ENCODE data around the gene ZDHHC6.
"Not testable (repeated sequence)": the region's sequence is repeated elsewhere in the genome, so short reads cannot be mapped to it uniquely, and the experiment has no call there.

ZDHHC6 gene

DNA sequence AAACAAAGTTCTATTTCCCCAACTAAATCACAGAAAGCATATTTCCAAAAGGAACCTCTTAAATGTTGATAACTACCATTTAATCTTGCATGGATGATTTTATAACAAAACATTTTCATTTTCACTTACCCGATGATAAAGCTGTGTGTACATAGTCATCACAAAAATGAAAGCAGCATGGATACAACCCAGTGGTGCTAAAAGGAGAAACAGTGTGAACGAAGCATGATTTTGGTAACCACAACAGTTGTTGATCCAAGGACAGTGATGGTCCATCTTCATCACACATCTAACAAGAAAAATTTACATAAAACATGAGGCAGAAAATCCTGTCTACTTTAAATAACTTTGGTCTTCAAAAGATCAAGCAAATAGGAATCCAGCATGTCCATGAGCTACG, 4.7 kb downstream of the ZDHHC6 start:
- no peak for DNase-seq

DNA sequence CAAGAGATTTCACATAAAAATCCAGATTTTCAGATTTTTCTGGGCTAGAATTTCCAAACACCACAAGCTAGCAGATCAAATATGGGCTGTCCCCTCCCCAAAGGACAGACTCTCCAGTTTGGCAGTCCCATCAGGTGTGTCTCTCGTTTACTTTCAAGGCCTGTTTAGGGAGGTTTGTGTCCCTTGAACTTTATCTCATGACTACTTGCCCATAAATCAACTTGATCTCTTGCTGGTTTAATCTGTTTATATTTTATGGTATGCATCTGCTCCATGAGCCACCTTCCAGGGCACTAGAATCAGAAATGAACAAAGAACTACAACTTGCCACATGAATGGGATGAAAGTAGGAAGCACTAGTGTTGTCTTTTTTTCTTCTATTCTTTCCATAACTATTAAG, 5.2 kb downstream of the ZDHHC6 start:
- DNase-seq = no peak

DNA sequence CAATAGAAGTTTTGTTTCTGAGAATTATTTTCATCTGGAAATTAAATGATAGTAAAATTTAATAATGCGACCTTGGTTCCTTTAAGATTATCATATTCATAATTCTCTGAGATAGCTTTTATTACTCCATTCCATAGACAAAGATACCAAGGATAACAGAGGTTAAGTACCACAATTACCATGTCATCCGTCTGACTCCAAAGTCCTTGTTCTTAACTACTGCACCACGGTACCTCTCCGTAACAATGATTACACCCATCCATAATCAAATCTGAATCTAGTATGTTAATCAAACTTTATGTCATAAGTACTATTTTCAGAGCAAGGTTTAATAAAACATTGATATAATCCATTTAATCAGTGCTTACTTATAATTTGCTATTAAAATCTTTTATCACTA, 8.4 kb downstream of the ZDHHC6 start:
- DNase-seq = no peak

DNA sequence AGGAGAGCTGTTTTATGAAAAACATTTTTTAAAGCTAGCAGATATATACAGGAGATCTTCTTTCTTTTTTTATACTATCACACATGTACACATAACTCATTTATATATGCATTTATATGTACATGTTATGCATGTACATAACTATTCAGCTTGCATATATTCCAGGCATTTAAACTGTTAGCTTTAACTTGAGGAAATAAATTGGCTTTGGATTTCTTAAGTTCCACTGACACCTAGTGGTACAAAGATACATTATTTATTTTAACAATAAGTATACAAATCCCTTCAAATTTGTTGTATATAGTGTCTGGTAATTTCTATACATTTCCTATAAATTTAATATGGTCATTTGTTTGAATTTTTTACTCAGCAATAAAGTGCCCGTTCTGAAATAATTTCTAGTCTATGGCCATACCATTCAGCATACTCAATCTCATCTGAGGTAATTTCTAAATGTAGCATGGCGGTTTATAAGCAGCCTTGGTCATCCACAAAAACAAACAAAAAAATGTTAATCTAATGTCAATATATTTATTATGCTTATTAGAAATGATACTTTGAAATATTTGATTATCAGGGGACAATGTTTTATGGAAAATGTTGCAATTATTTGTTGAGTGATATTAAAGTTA, 11.6 kb downstream of the ZDHHC6 start:
- no peak for DNase-seq

DNA sequence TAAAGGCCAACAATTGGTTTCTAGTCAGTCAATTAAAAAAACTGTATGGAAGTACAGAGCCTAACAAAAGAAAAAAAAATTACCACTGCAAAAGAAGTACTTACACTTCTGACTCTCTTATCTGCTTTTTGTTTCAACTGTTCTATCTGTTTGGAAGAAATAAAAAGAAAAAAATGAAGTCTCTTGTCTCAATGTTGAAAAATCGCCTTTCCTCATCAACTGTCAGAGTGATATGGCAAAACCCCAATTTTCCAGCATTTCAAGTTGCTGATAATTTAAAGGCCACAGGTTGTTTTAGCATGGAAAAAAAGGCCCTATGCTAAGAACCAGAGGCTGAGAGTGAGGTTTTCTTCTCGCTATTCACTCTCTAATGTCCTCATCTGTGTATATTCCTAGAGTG, 13.6 kb downstream of the ZDHHC6 start:
- DNase-seq = no peak

DNA sequence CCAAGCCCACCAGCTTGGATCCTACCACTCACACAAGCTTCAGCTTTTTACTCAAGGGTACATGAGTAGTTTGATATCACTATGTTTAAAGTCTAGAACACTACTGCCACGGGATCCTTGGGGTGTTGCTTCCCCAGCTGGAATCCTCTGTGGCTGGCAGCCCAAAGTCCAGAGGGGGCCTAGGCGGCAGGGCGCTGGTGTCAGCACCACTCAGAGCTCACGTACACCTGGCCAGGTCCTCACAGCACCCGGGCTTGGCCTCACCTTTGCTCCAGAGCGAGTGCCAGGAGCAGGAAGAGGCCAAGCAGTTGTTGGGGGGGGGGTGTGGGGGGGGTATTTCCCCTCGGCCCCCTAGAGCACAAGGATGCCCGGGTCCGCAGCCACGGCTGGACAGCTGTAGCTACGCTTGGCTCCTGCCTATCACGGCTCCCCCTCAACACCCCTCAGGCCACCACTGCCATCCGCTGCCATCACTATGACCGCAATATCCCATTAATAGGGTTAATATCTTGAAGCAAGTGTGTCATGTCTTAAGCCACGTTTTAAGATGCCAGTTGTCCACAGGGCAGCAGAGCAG, 17.0 kb downstream of the ZDHHC6 start:
- DNase-seq = no peak

DNA sequence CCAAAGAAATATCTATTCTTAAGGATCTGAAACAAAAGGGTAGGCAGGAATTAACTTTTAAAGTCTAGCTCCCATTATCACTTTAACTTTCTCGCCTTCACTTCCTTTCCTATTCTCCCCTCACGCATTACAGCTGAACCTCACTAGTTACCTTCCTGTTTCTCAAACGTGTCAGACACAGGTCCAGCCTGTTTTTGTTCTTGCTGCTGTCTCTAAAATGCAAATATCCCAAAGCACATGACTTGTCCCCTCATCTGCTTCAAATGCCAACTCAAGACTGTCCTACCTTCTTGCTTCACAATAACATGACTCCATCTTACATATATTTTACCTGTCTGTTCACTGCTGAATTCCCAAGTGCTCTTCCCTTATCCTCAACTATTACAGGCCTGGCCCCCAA, 17.6 kb downstream of the ZDHHC6 start:
- no peak for DNase-seq

DNA sequence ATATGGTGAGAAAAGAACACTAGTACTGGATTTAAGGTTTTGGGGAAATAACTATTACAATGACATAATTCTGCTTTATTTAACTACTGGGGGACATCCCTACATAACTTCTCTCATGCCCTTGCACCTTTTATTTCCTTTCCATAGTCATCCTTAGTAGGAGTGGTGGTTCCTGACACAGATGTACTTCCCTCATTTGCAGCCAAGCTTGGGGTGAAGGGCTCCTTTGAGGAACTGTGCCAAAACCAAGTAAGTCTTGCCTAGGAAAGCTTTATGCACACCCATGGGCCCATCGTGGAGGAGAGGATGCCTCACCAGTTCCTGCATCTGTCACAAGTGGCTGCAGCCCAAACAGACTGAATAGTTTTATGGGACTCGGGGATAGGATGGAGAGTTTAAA, 20.6 kb downstream of the ZDHHC6 start:
- no peak for DNase-seq

DNA sequence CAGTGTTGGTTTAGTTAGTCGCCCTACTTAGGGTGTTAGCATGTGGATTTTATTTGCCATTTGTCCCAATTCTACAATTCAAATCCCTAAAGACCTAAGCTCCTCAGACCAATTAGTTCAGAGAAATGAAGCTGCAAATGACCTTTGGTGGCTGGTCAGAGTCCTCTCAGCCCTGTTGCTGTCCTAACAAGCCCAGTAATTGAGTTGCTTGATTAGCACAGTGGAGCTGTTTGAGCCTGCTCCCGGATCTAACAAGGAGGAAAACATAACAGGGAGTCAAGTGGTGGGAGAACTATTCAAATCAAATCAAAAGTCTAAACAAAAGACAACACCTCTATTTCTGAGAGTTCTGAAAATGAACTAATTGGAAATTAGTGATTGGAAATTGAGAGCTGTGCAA, 22.1 kb downstream of the ZDHHC6 start:
- DNase-seq = no peak

DNA sequence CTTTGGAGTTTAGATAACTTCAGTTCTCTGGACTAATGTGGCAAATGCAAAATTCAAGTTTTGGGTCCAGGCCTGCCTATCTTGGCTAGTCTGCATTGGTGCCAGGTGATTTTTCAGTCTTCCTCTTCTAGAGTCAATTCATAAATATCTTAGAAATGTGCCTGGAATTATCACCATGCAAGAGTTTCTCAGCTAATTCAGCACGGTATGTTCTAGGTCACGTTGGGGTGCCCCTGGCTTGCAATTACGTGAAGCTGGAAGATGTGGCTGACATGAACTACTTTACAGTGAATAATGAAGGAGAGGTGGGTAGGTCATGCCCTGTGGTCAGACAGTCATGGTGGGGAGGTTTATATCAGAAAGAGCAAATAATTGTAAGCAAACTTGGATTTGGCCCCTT, 25.0 kb downstream of the ZDHHC6 start:
- no peak for DNase-seq

DNA sequence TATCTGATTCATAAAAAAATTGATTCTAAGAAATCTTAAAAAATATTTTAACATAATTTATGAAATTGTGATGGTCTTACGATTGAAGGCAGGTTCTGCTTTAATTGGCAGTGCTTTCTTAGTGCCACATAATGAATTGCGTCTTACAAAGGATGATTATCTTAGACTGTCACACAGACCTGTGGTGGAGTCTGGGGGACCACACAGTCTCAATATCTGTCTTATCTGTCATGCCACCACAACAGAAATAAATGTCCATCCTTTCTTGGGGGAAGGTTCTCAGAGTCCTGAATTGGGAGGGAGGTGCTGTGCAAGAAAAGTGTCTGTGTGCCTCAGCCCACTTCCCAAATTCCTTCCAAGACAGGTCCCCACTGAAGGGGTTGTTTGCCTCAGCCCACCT, 34.0 kb downstream of the ZDHHC6 start:
- no peak for DNase-seq

DNA sequence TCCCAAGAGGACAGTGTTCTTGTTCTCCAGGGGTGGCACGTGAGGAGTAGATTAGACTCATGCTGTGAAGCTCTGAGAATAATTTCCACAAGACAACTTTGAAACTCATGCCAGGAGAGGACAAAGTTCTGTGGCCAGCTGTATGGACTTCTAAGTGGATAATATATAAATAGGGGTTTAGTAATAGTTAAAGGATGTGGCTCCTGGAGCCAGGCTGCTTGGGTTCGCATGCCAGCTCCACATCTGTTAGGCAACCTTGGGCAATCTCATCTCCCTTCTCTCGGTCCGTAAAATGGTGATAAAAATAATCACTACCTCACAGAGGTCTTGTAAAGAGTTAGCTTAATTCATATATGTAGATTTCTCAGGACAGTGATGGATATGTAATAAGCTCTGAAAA, 37.0 kb downstream of the ZDHHC6 start:
- DNase-seq = no peak

DNA sequence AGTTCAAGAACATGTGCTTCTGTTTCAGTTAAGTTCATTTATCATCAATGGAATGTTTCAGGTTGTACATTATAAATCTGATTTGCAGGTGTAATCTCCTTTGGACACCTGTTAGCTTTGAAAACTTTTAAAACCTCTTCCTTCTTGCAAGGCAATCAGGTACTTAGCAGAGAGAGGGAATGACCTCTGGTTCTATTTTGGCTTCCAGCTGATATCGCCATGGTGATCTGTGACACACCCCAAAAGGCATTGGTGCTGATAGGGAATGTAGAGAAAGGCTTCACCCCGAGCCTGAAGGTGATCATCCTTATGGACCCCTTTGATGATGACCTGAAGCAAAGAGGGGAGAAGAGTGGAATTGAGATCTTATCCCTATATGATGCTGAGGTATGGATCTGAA, 37.4 kb downstream of the ZDHHC6 start:
- DNase-seq = no peak

DNA sequence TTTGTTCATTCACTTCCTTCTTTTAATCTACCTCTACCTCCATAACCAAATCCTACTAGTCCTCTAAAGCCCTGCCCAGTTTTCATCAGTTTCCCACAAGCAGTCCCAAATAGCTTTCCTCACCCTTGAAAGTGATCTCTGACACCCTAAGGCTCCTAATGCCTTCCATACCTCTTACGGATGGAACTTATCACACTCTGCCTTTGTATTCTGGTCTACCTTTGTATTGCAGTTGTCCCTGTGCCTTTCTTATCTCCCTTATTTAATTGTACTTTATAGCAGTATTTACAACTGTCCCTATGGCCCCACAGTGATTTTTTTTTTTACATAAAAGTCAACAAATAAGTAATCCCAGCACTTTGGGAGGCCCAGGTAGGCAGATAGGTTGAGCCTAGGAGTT, 39.0 kb downstream of the ZDHHC6 start:
- DNase-seq = no peak

DNA sequence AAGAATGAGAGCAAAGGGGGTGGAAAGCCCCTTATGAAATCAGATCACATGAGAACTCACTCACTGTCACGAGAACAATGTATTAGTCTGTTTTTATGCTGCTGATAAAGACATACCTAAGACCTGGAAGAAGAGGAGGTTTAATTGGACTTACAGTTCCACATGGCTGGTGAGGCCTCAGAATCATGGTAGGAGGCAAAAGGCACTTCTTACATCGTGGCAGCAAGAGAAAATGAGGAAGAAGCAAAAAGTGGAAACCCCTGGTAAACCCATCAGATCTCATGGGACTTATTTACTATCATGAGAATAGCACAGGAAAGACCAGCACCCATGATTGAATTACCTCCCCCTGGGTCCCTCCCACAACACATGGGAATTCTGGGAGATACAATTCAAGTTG, 39.9 kb downstream of the ZDHHC6 start:
- not testable (repeated sequence) for DNase-seq

DNA sequence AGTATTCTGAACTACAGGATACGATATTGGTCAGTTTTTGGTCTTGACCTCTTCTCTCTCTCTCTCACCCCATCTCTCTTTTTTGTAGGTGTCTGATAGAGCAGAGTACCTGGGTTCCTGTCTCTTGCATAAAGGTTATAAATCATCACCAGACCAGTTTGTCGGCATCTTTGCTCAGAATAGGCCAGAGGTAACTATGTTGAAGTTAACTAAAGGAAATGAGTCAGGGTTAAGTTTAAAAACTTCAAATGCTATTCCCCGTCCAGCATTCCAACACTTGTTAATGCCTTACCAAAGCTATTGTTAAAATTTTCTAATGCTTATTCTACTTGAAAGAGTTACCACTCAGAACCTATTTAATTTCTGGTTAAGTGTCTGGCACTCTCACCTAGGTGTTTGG, 42.1 kb downstream of the ZDHHC6 start:
- DNase-seq = no peak

DNA sequence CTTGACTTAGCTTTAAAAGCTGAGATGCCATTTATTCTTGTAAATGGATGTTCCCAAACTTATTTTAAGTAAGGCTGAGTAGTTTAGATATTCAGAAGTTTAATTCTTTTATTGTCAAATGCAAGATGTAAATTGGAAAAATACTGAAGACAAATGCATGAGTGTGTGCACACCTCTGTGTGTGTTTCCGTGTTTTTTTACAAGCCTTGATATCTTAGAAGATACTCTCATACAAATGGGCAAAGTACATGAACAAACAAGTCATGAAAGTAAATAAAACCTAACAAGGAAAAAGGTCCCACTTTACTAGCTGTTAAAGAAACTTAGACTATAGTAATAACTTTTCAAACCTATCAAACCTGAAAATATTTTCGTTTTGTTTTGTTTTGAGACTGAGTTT, 43.8 kb downstream of the ZDHHC6 start:
- no peak for DNase-seq

DNA sequence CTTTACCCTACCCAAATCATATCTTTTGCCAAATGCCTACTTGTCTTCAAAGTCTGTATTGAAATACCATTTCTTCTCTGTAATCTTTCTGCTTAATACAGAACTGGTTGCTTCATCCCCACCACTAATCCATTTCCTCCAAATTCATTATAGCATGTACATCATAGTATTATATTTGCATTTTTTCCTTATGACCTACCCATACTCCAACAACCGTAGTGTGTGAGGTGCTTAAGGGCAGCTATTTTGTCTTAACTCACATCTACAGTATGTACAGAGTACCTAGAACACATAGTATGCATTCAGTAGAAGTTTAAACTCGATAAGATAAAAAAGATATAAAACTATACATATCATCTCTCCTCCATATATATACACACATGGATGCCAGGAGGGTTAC, 49.1 kb downstream of the ZDHHC6 start:
- no peak for DNase-seq

DNA sequence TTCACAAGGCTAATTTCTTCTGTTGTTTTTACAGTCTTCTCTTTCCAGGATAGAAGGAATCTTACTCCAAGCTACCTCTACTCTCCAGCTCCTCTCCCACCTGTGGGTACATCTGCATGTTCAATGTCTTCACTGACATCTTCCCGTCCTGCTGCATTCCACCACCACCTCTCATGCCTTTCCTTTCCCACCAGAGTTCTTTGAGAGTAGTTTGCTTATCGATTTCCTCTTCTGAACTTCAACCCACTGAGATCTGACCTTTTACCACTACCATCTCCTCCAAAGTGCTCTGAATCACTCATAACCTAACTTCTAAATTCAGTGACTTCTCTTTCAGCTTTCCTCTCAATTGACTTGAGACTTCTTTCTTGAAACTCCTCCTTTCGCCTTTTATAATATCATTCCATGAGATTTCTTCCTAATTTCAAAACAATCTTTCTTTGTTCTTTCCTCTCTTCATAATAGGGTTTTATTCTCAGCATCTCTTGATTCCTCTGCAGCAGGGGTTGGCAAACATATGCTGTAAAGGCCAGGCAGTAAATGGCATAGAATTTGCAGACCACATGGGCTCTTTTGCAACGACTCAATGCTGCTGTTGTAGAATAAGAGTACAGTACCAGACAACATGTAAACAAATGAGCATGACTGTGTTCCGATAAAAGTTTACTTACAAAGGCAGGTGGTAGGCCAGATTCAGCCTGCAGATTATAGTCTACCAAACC, 50.7 kb downstream of the ZDHHC6 start:
- no peak for DNase-seq

DNA sequence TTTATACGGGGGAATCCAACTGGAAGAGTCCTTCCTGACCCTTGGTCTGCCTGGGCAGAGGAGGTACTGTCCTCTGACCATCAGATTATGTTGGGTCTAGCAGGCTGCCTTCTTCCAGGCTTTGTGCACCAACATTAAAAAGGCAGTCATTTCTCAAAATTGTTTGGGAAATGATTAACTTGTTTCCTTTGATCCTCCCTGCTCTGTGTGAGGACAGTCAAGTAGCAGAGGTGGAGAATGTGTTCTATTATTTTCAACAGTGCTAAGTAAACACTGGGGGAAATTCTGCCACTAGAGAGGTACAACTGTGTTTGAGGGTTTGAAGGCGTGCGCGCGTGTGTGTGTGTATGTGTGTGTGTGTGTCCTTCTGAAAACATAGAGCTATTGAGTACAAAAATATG, 52.2 kb downstream of the ZDHHC6 start:
- no peak for DNase-seq

DNA sequence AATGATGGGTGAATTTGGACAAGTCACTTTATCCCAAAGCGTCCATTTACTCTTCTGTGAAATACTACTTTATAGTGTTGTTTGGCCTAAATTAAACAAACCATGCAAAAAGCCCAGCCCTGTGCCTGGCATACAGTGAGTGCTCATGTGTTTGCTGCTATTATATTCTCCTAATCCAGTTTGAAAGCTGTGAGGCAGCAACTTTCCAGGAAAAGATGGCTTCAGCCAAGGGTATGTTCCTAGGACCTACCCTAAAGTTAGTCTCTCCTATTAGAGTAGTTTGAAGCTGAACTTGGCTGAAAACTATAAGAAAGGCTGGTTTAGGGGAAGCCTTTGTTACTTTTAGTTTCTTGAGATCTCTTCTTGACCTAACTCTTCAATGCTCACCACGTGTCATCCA, 52.9 kb downstream of the ZDHHC6 start:
- no peak for DNase-seq

DNA sequence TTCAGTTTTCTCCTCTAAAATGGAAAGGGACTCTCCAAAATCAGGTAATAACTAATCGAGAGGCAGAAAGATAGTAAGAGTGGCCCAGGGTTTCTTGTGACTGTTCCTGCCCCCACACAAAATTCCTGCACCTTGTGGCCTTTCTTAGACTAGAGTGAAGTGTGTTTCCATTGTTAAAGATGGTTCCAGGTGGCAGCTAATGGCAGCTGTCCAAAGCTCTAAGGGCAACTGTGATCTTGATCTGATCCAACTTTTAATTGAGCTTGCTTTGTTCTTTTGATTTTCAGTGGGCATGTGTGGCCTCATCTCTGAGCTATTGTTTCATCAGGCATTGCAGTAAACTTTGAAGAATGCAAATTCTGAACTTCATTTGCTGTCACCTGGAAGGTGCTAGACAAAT, 53.4 kb downstream of the ZDHHC6 start:
- DNase-seq = no peak

DNA sequence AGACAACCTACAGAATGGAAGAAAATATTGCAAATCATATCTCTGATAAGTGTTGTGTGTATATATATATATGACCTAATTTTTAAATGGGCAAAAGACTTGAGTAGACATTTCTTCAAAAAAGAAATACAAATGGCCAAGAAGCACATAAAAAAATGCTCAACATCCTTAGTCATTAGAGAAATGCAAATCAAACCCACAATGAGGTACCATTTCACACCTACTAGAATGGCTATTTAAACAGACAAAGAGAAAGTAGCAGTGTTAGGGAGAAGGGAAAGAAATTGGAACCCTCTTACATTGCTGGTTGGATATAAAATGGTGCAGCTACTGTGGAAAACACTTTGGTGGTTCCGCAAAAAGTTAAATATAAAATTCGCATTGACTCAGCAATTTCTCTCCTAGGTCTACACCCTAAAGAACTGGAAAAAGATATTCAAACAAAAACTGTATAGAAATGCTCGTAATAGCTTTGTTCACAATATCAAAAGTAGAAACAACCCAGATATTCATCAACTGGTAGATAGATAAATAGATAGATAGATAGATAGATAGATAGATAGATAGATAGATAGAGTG, 56.5 kb downstream of the ZDHHC6 start:
- no peak for DNase-seq

DNA sequence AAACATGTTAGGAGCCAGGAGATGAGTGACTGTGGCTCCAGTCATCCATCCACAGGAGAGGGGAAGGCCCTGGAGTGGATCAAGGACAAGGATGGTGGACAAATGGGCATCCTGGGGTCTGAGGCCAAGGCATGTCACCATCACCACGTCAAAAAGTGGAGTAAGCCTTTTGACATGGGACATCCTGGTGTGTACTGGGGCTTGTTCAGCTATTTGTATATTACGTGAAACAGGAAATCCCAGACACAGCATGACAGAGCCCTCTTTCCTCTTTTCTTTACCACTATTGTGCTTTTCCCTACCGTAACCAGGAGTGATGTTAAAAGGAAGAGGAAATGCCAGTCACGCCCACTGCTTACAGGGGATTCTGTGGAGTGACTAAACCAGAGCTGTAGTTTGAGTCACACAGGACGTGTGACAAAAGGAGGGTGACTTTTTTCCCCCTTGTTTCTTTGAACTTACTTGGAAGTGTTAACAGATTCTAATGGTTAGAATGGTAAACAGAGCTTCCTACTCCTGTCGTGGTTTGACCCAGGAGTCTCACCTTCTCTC, 57.4 kb downstream of the ZDHHC6 start:
- DNase-seq = no peak

Data from NCI-H146 (cell line).